H1 (cell line): ENCODE results near the gene CLEC16A. TPM values are rescaled to one million over a fixed set of nuclear protein-coding genes. Genes with fewer than 3 reads are reported as not detected.

Experiments used
- CTCF ChIA-PET: fragments of 300-600 bp; sonication (Branson Sonifier 250); formaldehyde crosslinking; loops from one replicate; lab custom pipeline; 2021; ENCODE audit not compliant: partially characterized antibody; lab: Charles Lee
- POLR2A ChIA-PET: fragments of 300-600 bp; sonication (Branson Sonifier 250); formaldehyde crosslinking; loops from one replicate; lab custom pipeline; 2021; ENCODE audit warnings: inconsistent platforms; ENCODE audit not compliant: partially characterized antibody; lab: Charles Lee
- DNase-seq, 2 experiments: peaks; one replicate each; pipeline versions ENCODE4 v3.0.0 to v3.0.0-alpha.2; 2010 to 2022; ENCODE audit warnings: low spot score in 2 of 2, low read depth in 1 of 2, mixed read lengths in 1 of 2
- FAIRE-seq: peaks from 2 replicates; lab custom pipeline; 2011; peaks lifted over from hg19 to GRCh38; lab: Jason Lieb, UNC
- H2AFZ ChIP-seq: 2 replicates; pipeline ENCODE4 v1.8.1; 2012; ENCODE audit warnings: low read length, inconsistent platforms
- H2AK5ac ChIP-seq: 2 replicates; pipeline ENCODE4 v1.6.1; 2013; ENCODE audit warnings: low read depth, low read length
- H2BK120ac ChIP-seq: replicated peaks from 2 replicates; pipeline ENCODE3; 2013; ENCODE audit warnings: low read depth, low read length, inconsistent platforms
- H2BK12ac ChIP-seq: 2 replicates; pipeline ENCODE4 v1.6.1; 2013; ENCODE audit warnings: low read depth, low read length
- H2BK15ac ChIP-seq: 2 replicates; pipeline ENCODE4 v1.6.1; 2013; ENCODE audit warnings: low read length
- H2BK20ac ChIP-seq: 2 replicates; pipeline ENCODE4 v1.6.1; 2013; ENCODE audit warnings: low read length
- H2BK5ac ChIP-seq: 2 replicates; pipeline ENCODE4 v1.6.1; 2013; ENCODE audit warnings: low read depth, low read length
- H3K14ac ChIP-seq: 2 replicates; pipeline ENCODE4 v1.6.1; 2013; ENCODE audit warnings: inconsistent platforms; ENCODE audit not compliant: insufficient read length
- H3K18ac ChIP-seq: 2 replicates; pipeline ENCODE4 v1.6.1; 2013; ENCODE audit warnings: low read length; ENCODE audit errors: extremely low read depth
- H3K23ac ChIP-seq: 2 replicates; pipeline ENCODE4 v1.6.1; 2013; ENCODE audit warnings: inconsistent platforms; ENCODE audit not compliant: insufficient read length
- H3K23me2 ChIP-seq: 2 replicates; pipeline ENCODE4 v1.6.1; 2013; ENCODE audit warnings: low read depth, low read length
- H3K27ac ChIP-seq: 2 replicates; pipeline ENCODE4 v1.6.1; 2011; ENCODE audit warnings: low read depth, low read length, inconsistent platforms
- H3K27me3 ChIP-seq, 4 experiments: replicated peaks in 1 of 4; 1 replicate in 1 of 4; 2 replicates in 3 of 4; pipeline versions ENCODE4 v1.6.1 to v1.8.1; 2011 to 2013; ENCODE audit warnings: low read length in 3 of 4, mild to moderate bottlenecking in 3 of 4, inconsistent platforms in 2 of 4, mixed read lengths in 2 of 4, moderate library complexity in 1 of 4; ENCODE audit not compliant: control insufficient read depth in 3 of 4, insufficient read depth in 3 of 4; ENCODE audit errors: extremely low read depth in 1 of 4
- H3K36me3 ChIP-seq, 4 experiments: 2 replicates each; pipeline versions ENCODE4 v1.6.1 to v1.8.1; 2011 to 2013; ENCODE audit warnings: mild to moderate bottlenecking in 4 of 4, low read length in 3 of 4, moderate library complexity in 2 of 4, control low read depth in 1 of 4, inconsistent platforms in 1 of 4; ENCODE audit not compliant: insufficient read depth in 4 of 4, control insufficient read depth in 2 of 4
- H3K4ac ChIP-seq: replicated peaks from 2 replicates; pipeline ENCODE3; 2013; ENCODE audit warnings: low read length, low read depth, mixed read lengths, inconsistent platforms; ENCODE audit not compliant: insufficient read length
- H3K4me1 ChIP-seq, 4 experiments: replicated peaks in 1 of 4; 1 replicate in 1 of 4; 2 replicates in 3 of 4; pipeline versions ENCODE4 v1.6.1 to v1.8.1; 2011 to 2013; ENCODE audit warnings: low read length in 3 of 4, inconsistent platforms in 2 of 4, mixed read lengths in 1 of 4; ENCODE audit not compliant: insufficient read depth in 4 of 4, control insufficient read depth in 3 of 4
- H3K4me2 ChIP-seq, 2 experiments: 2 replicates each; pipeline versions ENCODE4 v1.6.1 to v1.8.1; 2011 to 2013; ENCODE audit warnings: low read depth in 2 of 2, low read length in 2 of 2, control low read depth in 1 of 2, inconsistent platforms in 1 of 2, mild to moderate bottlenecking in 1 of 2; ENCODE audit not compliant: insufficient read depth in 1 of 2
- H3K4me3 ChIP-seq, 4 experiments: fragments of 200-600, 300-600 bp in 1 of 4; sonication (generic), shearing (Covaris generic), sonication (Bioruptor Twin) in 1 of 4; 2 replicates each; pipeline versions ENCODE4 v1.5.1 to v1.8.1; 2011 to 2016; ENCODE audit warnings: low read length in 4 of 4, low read depth in 3 of 4, control low read depth in 2 of 4, inconsistent platforms in 2 of 4, mild to moderate bottlenecking in 2 of 4, mixed read lengths in 1 of 4, moderate library complexity in 1 of 4; ENCODE audit not compliant: insufficient read depth in 2 of 4; ENCODE audit errors: extremely low read depth in 1 of 4
- H3K56ac ChIP-seq: replicated peaks from 2 replicates; pipeline ENCODE3; 2013; ENCODE audit warnings: low read depth, mild to moderate bottlenecking, mixed read lengths, low read length, inconsistent platforms; ENCODE audit not compliant: insufficient read length
- H3K79me1 ChIP-seq: 2 replicates; pipeline ENCODE4 v1.6.1; 2013; ENCODE audit warnings: low read depth, low read length, control low read depth
- H3K79me2 ChIP-seq, 2 experiments: 2 replicates each; pipeline versions ENCODE4 v1.6.1 to v1.8.1; 2012 to 2013; ENCODE audit warnings: low read length in 2 of 2, mild to moderate bottlenecking in 2 of 2, inconsistent platforms in 1 of 2; ENCODE audit not compliant: insufficient read depth in 2 of 2, control insufficient read depth in 1 of 2
- H3K9ac ChIP-seq, 4 experiments: replicated peaks in 1 of 4; 1 replicate in 1 of 4; 2 replicates in 3 of 4; pipeline versions ENCODE4 v1.6.1 to v1.8.1; 2011 to 2013; ENCODE audit warnings: low read depth in 3 of 4, low read length in 3 of 4, control low read depth in 2 of 4, mild to moderate bottlenecking in 2 of 4, moderate library complexity in 2 of 4, inconsistent platforms in 1 of 4; ENCODE audit errors: extremely low read depth in 1 of 4
- H3K9me3 ChIP-seq, 2 experiments: 2 replicates each; pipeline versions ENCODE4 v1.6.1 to v1.8.1; 2012 to 2013; ENCODE audit warnings: mild to moderate bottlenecking in 2 of 2, moderate library complexity in 2 of 2, control low read depth in 1 of 2, inconsistent platforms in 1 of 2, low read depth in 1 of 2, low read length in 1 of 2, mixed read lengths in 1 of 2; ENCODE audit not compliant: insufficient read depth in 2 of 2
- H4K20me1 ChIP-seq, 2 experiments: replicated peaks in 1 of 2; 2 replicates each; pipeline versions ENCODE3 to v1.8.1; 2011 to 2013; ENCODE audit warnings: inconsistent platforms in 2 of 2, low read length in 2 of 2, mild to moderate bottlenecking in 1 of 2; ENCODE audit not compliant: insufficient read depth in 2 of 2, control insufficient read depth in 1 of 2
- H4K5ac ChIP-seq: 2 replicates; pipeline ENCODE4 v1.6.1; 2013; ENCODE audit warnings: low read length, low read depth, mixed read lengths, inconsistent platforms; ENCODE audit not compliant: insufficient read length
- H4K8ac ChIP-seq: 2 replicates; pipeline ENCODE4 v1.8.0; 2013; ENCODE audit warnings: mild to moderate bottlenecking, moderate library complexity, low read length, inconsistent platforms; ENCODE audit not compliant: insufficient read depth; ENCODE audit errors: extremely low read depth
- H4K91ac ChIP-seq: replicated peaks from 2 replicates; pipeline ENCODE3; 2013; ENCODE audit warnings: low read length, mixed read lengths, inconsistent platforms; ENCODE audit not compliant: insufficient read length
- HDAC6 ChIP-seq: IDR thresholded peaks from one replicate; pipeline ENCODE4 v1.7.1; 2012; ENCODE audit warnings: low read depth, mild to moderate bottlenecking, inconsistent platforms, low read length, moderate library complexity
- YY1 ChIP-seq: IDR thresholded peaks from 2 replicates; pipeline ENCODE4 v1.6.1; 2011; ENCODE audit warnings: low read depth, mild to moderate bottlenecking, low read length
- WGBS, 2 experiments: shearing (Covaris generic) in 1 of 2; methylation state at CpG; one replicate each; pipeline versions ENCODE4 v1.1.6 to v1.1.7; 2013 to 2015; ENCODE audit warnings: low lambda C conversion rate in 2 of 2, mixed read lengths in 2 of 2, inconsistent platforms in 1 of 2, low coverage in 1 of 2, missing lambda C conversion rate in 1 of 2; ENCODE audit not compliant: insufficient replicate concordance in 2 of 2, insufficient coverage in 1 of 2, insufficient read length in 1 of 2; ENCODE audit errors: extremely low coverage in 1 of 2, missing lambda C conversion rate in 1 of 2; 5-methylcytosine and 5-hydroxymethylcytosine counted together
- polyA plus RNA-seq, 7 experiments: library from polyadenylated mRNA; depleted of rRNA in 3 of 7; stranded (reverse) in 5 of 7; unstranded in 2 of 7; fragments of >200 nt in 5 of 7; fragments of 200-250 nt in 2 of 7; gene quantifications; 1 replicate in 5 of 7; 2 replicates in 1 of 7; 4 replicates in 1 of 7; pipeline versions ENCODE4 v1.2.1 to v1.2.3, GENCODE V29; 2011 to 2013; ENCODE audit warnings: missing spikeins in 2 of 7, mixed read lengths in 2 of 7
- total RNA-seq: library from RNA; stranded (reverse); fragmentation: NEBNext Ultra II Directional; extraction: Animal tissue kit (Norgen Biotek cat#: 25700); gene quantifications from 2 replicates; pipeline ENCODE4 v1.2.1, GENCODE V29; 2021

The CLEC16A gene
- total and polyA plus RNA-seq, 2 of the 8 experiments (the other 6 are each of a cell fraction or from before 2014, with no cell fraction given): 7.6 to 19.3 TPM

- Histone ChIP-seq H2BK120ac (no peak overlapping the region), H3K27me3 (no peaks in the 10 kb centered on the region), H3K79me1 (no peaks in the 10 kb centered on the region), H3K23ac (no peak overlapping the region), H3K4me3 (no peak overlapping the region), H3K4me2 (no peak overlapping the region), H3K23me2 (no peaks in the 10 kb centered on the region), H2BK12ac (no peak overlapping the region), H3K9ac (no peak overlapping the region), H3K56ac (no peak overlapping the region), H3K79me2 (no peaks in the 10 kb centered on the region), H4K8ac (no peak overlapping the region), H4K20me1 (peaks cover 0 to 3% of the 10 kb centered on the region in 2 experiments), H3K14ac (no peak overlapping the region), H3K36me3 (peaks cover 0 to 3% (median 0%) of the 10 kb centered on the region in 4 experiments; a peak in 1 of 8 replicates), H2AK5ac (no peak overlapping the region), H3K4ac (no peak overlapping the region), H2AFZ (no peak overlapping the region), H3K27ac (no peak overlapping the region), H2BK20ac (no peak overlapping the region), H3K9me3 (no peaks in the 10 kb centered on the region), H2BK15ac (no peak overlapping the region), H3K18ac (no peak overlapping the region), H3K4me1 (peaks cover 0 to 2% (median 0%) of the 10 kb centered on the region in 4 experiments; a peak in 2 of 7 replicates), H4K91ac (no peak overlapping the region), H4K5ac (no peak overlapping the region), H2BK5ac (no peak overlapping the region)
- WGBS, 2 experiments: 77% methylated on average over 1 of the region's 1 CpG; no CpG with 5 or more reads in 1 of the 2 experiments
- FAIRE-seq (no peak), DNase-seq (no peak)
- TF ChIP-seq HDAC6 (no peak), YY1 (no peak)
- ChIA-PET CTCF (interaction anchor here (1.4 to 8.2 kb wide), 6 partner anchors 10 to 417 kb away, joined by 3 to 117 read pairs (median 6); no protein-coding TSS in a partner anchor), POLR2A (interaction anchor here (0.9 kb wide), 1 partner anchor 286 kb away, joined by 4 read pairs; the partner anchor contains the start of gene SOCS1)
Measured at GRCh38 chr16:10969615-10970014, 25.3 kb downstream of the CLEC16A start.
